Fibroblast of skin of left quadriceps (primary cell): Measurements from ENCODE around the gene SLC38A3.
A peak's percentile ranks its signal among the peaks of the same experiment; 100 is the strongest.

Source experiments
- DNase-seq, 2 experiments: peaks; one replicate each; pipeline ENCODE4 v3.0.0-alpha.2; 2013; ENCODE audit warnings: low read depth in 2 of 2

The SLC38A3 gene

GRCh38 chr3:50204804-50205412, at the start of gene SLC38A3:
TSS of gene SLC38A3 (plus strand) at chr3:50205271. CDS start at chr3:50214200, 8,929 bp downstream.
- DNase-seq, result no peak

GRCh38 chr3:50155491-50155878, 49.6 kb upstream of the SLC38A3 start:
- DNase-seq, result no peak

- no peak for DNase-seq
These were observed 49.2 kb upstream of the SLC38A3 start for GRCh38 chr3:50155891-50156290.

GRCh38 chr3:50156549-50157493, 48.2 kb upstream of the SLC38A3 start:
- peak in 1 of 2 experiments; percentile 12 for DNase-seq

GRCh38 chr3:50157827-50158529, 47.1 kb upstream of the SLC38A3 start:
- no peak for DNase-seq

- DNase-seq, result no peak
These were observed 46.4 kb upstream of the SLC38A3 start for GRCh38 chr3:50158530-50159146.

GRCh38 chr3:50160561-50160983, 44.5 kb upstream of the SLC38A3 start:
- DNase-seq, result no peak

GRCh38 chr3:50161320-50161719, 43.8 kb upstream of the SLC38A3 start:
- DNase-seq, result no peak

GRCh38 chr3:50162034-50162883, 42.8 kb upstream of the SLC38A3 start:
- DNase-seq, result no peak

GRCh38 chr3:50163572-50164455, 41.3 kb upstream of the SLC38A3 start:
- peak; percentile 78 to 82 for DNase-seq

- DNase-seq, result no peak
These were observed 40.6 kb upstream of the SLC38A3 start for GRCh38 chr3:50164481-50164880.

- peak; percentile 39 to 50 for DNase-seq
These were observed 39.8 kb upstream of the SLC38A3 start for GRCh38 chr3:50164984-50165909.

- no peak for DNase-seq
These were observed 39.0 kb upstream of the SLC38A3 start for GRCh38 chr3:50165910-50166538.

- no peak for DNase-seq
These were observed 38.5 kb upstream of the SLC38A3 start for GRCh38 chr3:50166620-50167019.

GRCh38 chr3:50167069-50167840, 37.8 kb upstream of the SLC38A3 start:
- DNase-seq, result no peak

- DNase-seq, result no peak
These were observed 37.2 kb upstream of the SLC38A3 start for GRCh38 chr3:50167841-50168209.

GRCh38 chr3:50168388-50168787, 36.7 kb upstream of the SLC38A3 start:
- DNase-seq, result no peak

- DNase-seq, result no peak
These were observed 36.3 kb upstream of the SLC38A3 start for GRCh38 chr3:50168791-50169190.
